Measurements from ENCODE around the gene ASCL2. TPM values are rescaled to one million over a fixed set of nuclear protein-coding genes. Genes with fewer than 3 reads are reported as not detected.

Gene ASCL2
- total RNA-seq, 4 donors from 2014 or later: not detected

- in situ Hi-C loops (cut with MboI; ENCODE audit: low sequenced_read_pairs in 4 of 4) (loop anchor here in 2 of 4 donors (5.0 to 10.0 kb wide), 2 partner anchors 100 to 107 kb away; no protein-coding TSS in a partner anchor), intact Hi-C loops (cut with DNase I; ENCODE audit: low total_unique reads) (no loop called here)
- Histone ChIP-seq H3K27me3 (no peaks in the 10 kb centered on the region), H3K36me3 (no peaks in the 10 kb centered on the region), H3K4me1 (peaks cover 8 to 13% of the 10 kb centered on the region in 2 donors), H3K4me3 (no peak overlapping the region), H3K27ac (no peak overlapping the region), H3K9me3 (peaks cover 0 to 5% (median 0%) of the 10 kb centered on the region in 3 donors)
- ATAC-seq: no peak
- TF ChIP-seq CTCF (IDR thresholded peaks at IDR 0.05 in 4 of 5, conservative IDR thresholded peaks at IDR 0.05 in 1 of 5) (no peak), POLR2A (IDR thresholded peaks at IDR 0.05) (no peak)
- no peak for DNase-seq
Observed at GRCh38 chr11:2317354-2318050, 47.1 kb upstream of the ASCL2 start.

- peaks cover 0 to 5% (median 0%) of the 10 kb centered on the region in 3 donors for H3K9me3 ChIP-seq
- H3K4me1 ChIP-seq: peaks cover 8 to 13% of the 10 kb centered on the region in 2 donors
- no peaks in the 10 kb centered on the region for H3K27me3 ChIP-seq
- no peaks in the 10 kb centered on the region for H3K36me3 ChIP-seq
- in situ Hi-C loops (cut with MboI; ENCODE audit: low sequenced_read_pairs in 4 of 4) (loop anchor here in 2 of 4 donors (5.0 to 10.0 kb wide), 2 partner anchors 100 to 108 kb away; no protein-coding TSS in a partner anchor), intact Hi-C loops (cut with DNase I; ENCODE audit: low total_unique reads) (no loop called here)
- H3K27ac ChIP-seq: no peak overlapping the region
- no peak overlapping the region for H3K4me3 ChIP-seq
- DNase-seq: no peak
- no peak for ATAC-seq
- TF ChIP-seq POLR2A (IDR thresholded peaks at IDR 0.05) (no peak), CTCF (IDR thresholded peaks at IDR 0.05 in 4 of 5, conservative IDR thresholded peaks at IDR 0.05 in 1 of 5) (no peak)
Observed at GRCh38 chr11:2316963-2317244, 46.5 kb upstream of the ASCL2 start.

- DNase-seq (no peak), ATAC-seq (no peak)
- Histone ChIP-seq H3K36me3 (no peaks in the 10 kb centered on the region), H3K27me3 (no peaks in the 10 kb centered on the region), H3K9me3 (peaks cover 0 to 5% (median 0%) of the 10 kb centered on the region in 3 donors), H3K4me1 (peaks cover 8 to 13% of the 10 kb centered on the region in 2 donors), H3K27ac (no peak overlapping the region), H3K4me3 (no peak overlapping the region)
- intact Hi-C loops (cut with DNase I; ENCODE audit: low total_unique reads): no loop called here
- no peak for TF ChIP-seq POLR2A (IDR thresholded peaks at IDR 0.05)
- TF ChIP-seq CTCF (IDR thresholded peaks at IDR 0.05 in 4 of 5, conservative IDR thresholded peaks at IDR 0.05 in 1 of 5): no peak
- in situ Hi-C loops (cut with MboI; ENCODE audit: low sequenced_read_pairs in 4 of 4): loop anchor here in 2 of 4 donors (5.0 to 10.0 kb wide), 2 partner anchors 101 to 108 kb away; no protein-coding TSS in a partner anchor
Observed at GRCh38 chr11:2316169-2316962, 46.0 kb upstream of the ASCL2 start.

- H3K4me3 ChIP-seq: no peak overlapping the region
- no peaks in the 10 kb centered on the region for H3K36me3 ChIP-seq
- peak overlapping the region; percentile 12 to 57 (median 34) for H3K27ac ChIP-seq
- H3K27me3 ChIP-seq: no peaks in the 10 kb centered on the region
- DNase-seq (no peak), ATAC-seq (no peak)
- peaks cover 8 to 13% of the 10 kb centered on the region in 2 donors for H3K4me1 ChIP-seq
- intact Hi-C loops (cut with DNase I; ENCODE audit: low total_unique reads): no loop called here
- in situ Hi-C loops (cut with MboI; ENCODE audit: low sequenced_read_pairs in 4 of 4): loop anchor here in 2 of 4 donors (5.0 to 10.0 kb wide), 2 partner anchors 102 to 109 kb away; no protein-coding TSS in a partner anchor
- peaks cover 0 to 5% (median 0%) of the 10 kb centered on the region in 3 donors for H3K9me3 ChIP-seq
- TF ChIP-seq CTCF (IDR thresholded peaks at IDR 0.05 in 4 of 5, conservative IDR thresholded peaks at IDR 0.05 in 1 of 5) (no peak), POLR2A (IDR thresholded peaks at IDR 0.05) (no peak)
Observed at GRCh38 chr11:2315395-2316168, 45.2 kb upstream of the ASCL2 start.

All from gastrocnemius medialis (tissue), 4 donors.